Peyer's patch (tissue), 4 donors: ENCODE results near the gene PDZD7. TPM values are rescaled to one million over a fixed set of nuclear protein-coding genes. Genes with fewer than 3 reads are reported as not detected.
A peak's percentile ranks its signal among the peaks of the same experiment; 100 is the strongest.

Source experiments
- DNase-seq, 3 donors: peaks; one replicate each; pipeline ENCODE4 v3.0.0-alpha.2; 2017 to 2019
- H3K27ac ChIP-seq, 4 donors: fragments of 200-600 bp; sonication (generic); one replicate each; pipeline ENCODE4 v1.5.1; 2016 to 2019
- H3K27me3 ChIP-seq, 2 donors: fragments of 200-600 bp; sonication (generic); one replicate each; pipeline ENCODE4 v1.5.1; 2019
- H3K36me3 ChIP-seq, 3 donors: fragments of 200-600 bp; sonication (generic); one replicate each; pipeline ENCODE4 v1.5.1; 2016 to 2019
- H3K4me1 ChIP-seq, 4 donors: fragments of 200-600 bp; sonication (generic); one replicate each; pipeline ENCODE4 v1.5.1; 2016 to 2019
- H3K4me3 ChIP-seq, 4 donors: fragments of 200-600 bp; sonication (generic); 1 replicate in 3 of 4; 2 replicates in 1 of 4; pipeline ENCODE4 v1.5.1; 2016 to 2019; ENCODE audit warnings: mild to moderate bottlenecking in 1 of 4
- H3K9me3 ChIP-seq, 4 donors: fragments of 200-600 bp; sonication (generic); one replicate each; pipeline ENCODE4 v1.5.1; 2016 to 2019; ENCODE audit warnings: mild to moderate bottlenecking in 1 of 4
- POLR2A ChIP-seq, 2 donors: fragments of 450-650 bp; IDR thresholded peaks; one replicate each; pipeline ENCODE4 v1.5.1; 2017; ENCODE audit warnings: antibody characterized with exemption in 2 of 2, mild to moderate bottlenecking in 2 of 2, moderate library complexity in 2 of 2
- total RNA-seq, 4 donors: library from RNA; depleted of rRNA; stranded (reverse); fragments of >200 nt; gene quantifications; one replicate each; pipeline ENCODE4 v1.1.0, GENCODE V29; 2016
- TF ChIP-seq, protein P1 (sequence below), 6 experiments: fragments of 450-650 bp in 4 of 6; fragments of 200-600 bp in 2 of 6; sonication (generic) in 1 of 6; IDR thresholded peaks; one replicate each; pipeline ENCODE4 v1.5.1; 2017 to 2019; ENCODE audit warnings: antibody characterized with exemption in 6 of 6, mild to moderate bottlenecking in 3 of 6, moderate library complexity in 1 of 6

PDZD7 gene
- total RNA-seq, 4 donors from 2014 or later = 0.83 to 58.7 (median 51.3) TPM

DNA sequence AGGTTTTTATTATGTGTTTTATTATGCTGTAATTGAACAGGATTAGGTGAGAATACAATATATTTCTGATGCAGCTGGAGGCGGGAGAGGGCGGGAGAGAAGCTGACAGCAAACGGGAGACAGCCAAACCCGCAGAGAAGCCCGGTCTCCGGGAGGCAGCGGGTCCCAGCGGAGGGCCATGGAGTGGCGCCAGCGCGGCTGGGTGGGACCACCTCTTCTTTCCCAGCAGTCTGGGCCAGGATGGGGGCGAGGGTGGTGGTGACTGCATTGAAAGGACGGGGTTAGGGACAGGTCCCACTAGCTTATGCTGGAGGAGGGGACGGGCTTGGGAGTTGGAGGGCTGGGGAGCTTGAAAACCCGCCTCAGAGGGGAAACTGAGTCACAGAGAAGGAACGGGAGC is 16.3 kb upstream of the PDZD7 start:
- Histone ChIP-seq H3K4me3 (no peak overlapping the region), H3K27me3 (peaks cover 0 to 9% of the 10 kb centered on the region in 2 donors), H3K9me3 (no peaks in the 10 kb centered on the region), H3K27ac (no peak overlapping the region), H3K36me3 (no peaks in the 10 kb centered on the region), H3K4me1 (peaks cover 0 to 21% (median 5%) of the 10 kb centered on the region in 4 donors)
- no peak for DNase-seq
- no peak for TF ChIP-seq POLR2A (IDR thresholded peaks at IDR 0.05)
- TF ChIP-seq, protein P1, sequence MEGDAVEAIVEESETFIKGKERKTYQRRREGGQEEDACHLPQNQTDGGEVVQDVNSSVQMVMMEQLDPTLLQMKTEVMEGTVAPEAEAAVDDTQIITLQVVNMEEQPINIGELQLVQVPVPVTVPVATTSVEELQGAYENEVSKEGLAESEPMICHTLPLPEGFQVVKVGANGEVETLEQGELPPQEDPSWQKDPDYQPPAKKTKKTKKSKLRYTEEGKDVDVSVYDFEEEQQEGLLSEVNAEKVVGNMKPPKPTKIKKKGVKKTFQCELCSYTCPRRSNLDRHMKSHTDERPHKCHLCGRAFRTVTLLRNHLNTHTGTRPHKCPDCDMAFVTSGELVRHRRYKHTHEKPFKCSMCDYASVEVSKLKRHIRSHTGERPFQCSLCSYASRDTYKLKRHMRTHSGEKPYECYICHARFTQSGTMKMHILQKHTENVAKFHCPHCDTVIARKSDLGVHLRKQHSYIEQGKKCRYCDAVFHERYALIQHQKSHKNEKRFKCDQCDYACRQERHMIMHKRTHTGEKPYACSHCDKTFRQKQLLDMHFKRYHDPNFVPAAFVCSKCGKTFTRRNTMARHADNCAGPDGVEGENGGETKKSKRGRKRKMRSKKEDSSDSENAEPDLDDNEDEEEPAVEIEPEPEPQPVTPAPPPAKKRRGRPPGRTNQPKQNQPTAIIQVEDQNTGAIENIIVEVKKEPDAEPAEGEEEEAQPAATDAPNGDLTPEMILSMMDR (IDR thresholded peaks at IDR 0.05) = no peak

DNA sequence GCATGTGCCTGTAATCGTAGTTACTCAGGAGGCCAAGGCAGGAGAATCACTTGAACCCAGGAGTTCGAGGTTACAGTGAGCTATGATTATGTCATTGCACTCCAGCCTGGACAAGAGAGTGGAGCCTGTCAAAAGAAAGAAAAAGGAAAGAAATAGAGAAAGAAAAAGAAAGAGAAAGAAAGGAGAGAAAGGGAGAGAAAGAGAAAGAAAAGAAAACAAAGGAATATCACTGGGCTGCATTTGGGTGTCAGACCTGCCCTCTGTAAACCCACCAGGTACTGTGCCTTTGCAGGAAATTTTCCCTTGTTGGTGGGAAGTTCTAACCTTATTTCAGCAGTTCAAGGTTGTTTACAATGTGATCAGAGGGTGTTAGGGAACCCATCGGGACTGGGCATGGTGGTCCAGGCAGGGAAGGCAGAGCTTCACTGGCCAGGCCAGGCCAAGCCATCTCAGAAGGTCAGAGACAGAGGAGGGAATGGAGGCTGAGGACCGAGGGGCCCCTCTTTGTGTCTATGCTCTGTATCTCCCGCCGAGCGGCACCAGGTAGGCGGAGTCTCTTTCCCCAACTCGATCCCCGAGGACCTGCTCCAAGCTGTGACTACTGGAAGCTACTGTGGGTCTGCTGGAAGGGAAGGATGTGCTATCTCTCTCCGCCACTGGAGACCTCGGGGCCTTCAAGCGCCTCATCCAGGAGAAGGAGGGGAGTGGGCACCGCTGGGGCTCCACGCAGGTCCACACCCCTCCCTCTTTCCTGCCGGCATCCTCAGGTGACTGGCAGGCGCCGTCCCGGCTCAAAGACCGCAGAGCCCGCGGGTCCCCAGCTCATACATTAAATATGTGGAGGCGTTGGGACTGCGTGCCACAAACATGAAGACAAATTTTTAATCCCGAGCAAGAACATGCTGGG is 15.7 kb upstream of the PDZD7 start:
- peaks cover 0 to 9% of the 10 kb centered on the region in 2 donors for H3K27me3 ChIP-seq
- H3K4me3 ChIP-seq = no peak overlapping the region
- peak in 1 of 3 donors; percentile 38 for DNase-seq
- H3K4me1 ChIP-seq = peaks cover 0 to 26% (median 5%) of the 10 kb centered on the region in 4 donors
- no peak overlapping the region for H3K27ac ChIP-seq
- H3K36me3 ChIP-seq = no peaks in the 10 kb centered on the region
- no peaks in the 10 kb centered on the region for H3K9me3 ChIP-seq
- TF ChIP-seq, protein P1 (IDR thresholded peaks at IDR 0.05) = no peak
- no peak for TF ChIP-seq POLR2A (IDR thresholded peaks at IDR 0.05)

DNA sequence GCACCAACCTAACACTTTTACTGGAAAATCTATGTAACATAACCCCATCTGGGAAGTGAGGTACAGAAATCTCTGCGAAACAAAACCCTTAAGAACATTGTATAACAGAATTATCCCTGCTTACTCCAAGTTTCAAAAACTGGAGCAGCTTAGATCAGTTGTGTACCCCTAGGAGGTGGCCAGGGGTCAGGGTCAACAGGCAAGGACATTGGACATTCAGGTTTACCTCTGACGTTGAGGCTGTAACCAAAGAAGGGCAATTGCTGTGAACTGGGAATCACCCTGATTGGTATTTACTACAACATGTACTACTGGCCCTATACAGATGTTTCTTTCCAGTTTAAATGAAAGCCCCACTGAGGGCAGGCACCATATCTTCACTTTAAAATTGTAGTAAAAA is 13.2 kb upstream of the PDZD7 start:
- H3K27ac ChIP-seq = no peak overlapping the region
- DNase-seq = no peak
- H3K4me1 ChIP-seq = peaks cover 0 to 24% (median 3%) of the 10 kb centered on the region in 4 donors
- no peaks in the 10 kb centered on the region for H3K27me3 ChIP-seq
- peaks cover 0 to 12% (median 0%) of the 10 kb centered on the region in 3 donors for H3K36me3 ChIP-seq
- TF ChIP-seq, protein P1 (IDR thresholded peaks at IDR 0.05) = no peak
- no peak for TF ChIP-seq POLR2A (IDR thresholded peaks at IDR 0.05)
- no peaks in the 10 kb centered on the region for H3K9me3 ChIP-seq
- no peak overlapping the region for H3K4me3 ChIP-seq

DNA sequence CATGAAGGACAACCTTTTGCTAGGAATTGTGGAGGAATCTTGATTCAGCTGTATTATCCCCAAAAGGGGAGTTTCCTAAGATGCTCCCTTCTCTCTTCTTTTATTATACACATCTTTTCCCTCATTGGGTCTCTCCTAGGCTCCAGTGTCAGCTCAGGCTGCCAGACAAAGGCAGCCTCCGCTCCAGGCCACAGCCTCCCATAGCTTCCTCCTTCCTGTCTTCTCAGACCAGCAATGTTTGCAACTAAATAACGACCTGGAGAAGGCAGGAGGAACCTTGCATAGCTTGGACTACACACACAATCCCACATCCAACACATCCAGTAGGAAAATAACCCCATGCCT is 12.4 kb upstream of the PDZD7 start:
- Histone ChIP-seq H3K4me1 (peaks cover 0 to 21% (median 3%) of the 10 kb centered on the region in 4 donors), H3K36me3 (peaks cover 0 to 19% (median 0%) of the 10 kb centered on the region in 3 donors), H3K4me3 (peak overlapping the region; percentile 35 to 56 (median 46)), H3K27ac (peak overlapping the region; percentile 68 to 90 (median 84)), H3K9me3 (no peaks in the 10 kb centered on the region), H3K27me3 (no peaks in the 10 kb centered on the region)
- TF ChIP-seq, protein P1 (IDR thresholded peaks at IDR 0.05) = no peak
- TF ChIP-seq POLR2A (IDR thresholded peaks at IDR 0.05) = no peak
- peak in 1 of 3 donors; percentile 61 for DNase-seq

DNA sequence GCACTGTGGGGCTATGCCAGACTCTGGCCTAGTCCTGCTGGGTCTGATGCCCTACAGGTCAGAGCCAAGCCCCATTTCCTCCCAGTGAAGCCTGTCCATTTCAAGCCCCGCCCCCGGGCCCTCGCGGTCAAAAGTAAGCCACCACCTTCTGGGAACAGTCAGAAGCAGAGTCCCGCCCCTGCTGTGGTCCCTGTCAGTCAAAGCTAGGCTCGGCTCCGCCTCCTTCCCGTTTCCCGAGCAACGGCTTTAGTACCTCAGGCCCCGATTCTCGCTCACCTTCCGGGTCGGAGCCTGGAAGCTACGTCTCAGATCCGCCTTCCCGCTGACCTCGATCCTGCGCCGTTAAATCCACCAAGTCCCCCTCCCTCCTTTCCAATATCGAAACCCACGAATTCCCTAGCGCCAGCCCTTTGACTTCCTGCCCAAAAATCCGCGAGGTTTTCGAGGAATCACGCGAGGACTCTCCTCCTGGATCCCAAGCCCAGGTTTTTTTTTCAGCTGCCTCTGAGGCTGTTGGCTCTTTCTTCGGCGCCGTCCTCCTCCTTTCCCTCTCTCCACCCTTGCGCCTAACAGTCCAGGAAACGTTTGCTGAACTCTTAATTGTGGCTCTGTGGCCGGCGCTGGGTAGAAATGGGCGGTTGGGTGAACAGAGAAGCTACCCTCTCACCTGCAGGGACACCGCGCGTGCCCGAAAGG is 11.9 kb upstream of the PDZD7 start:
- DNase-seq = peak; percentile 96 to 99 (median 99)
- no peaks in the 10 kb centered on the region for H3K27me3 ChIP-seq
- peaks cover 0 to 25% (median 0%) of the 10 kb centered on the region in 3 donors for H3K36me3 ChIP-seq
- H3K4me1 ChIP-seq = peaks cover 0 to 17% (median 3%) of the 10 kb centered on the region in 4 donors
- H3K27ac ChIP-seq = peak overlapping the region; percentile 68 to 90 (median 84)
- TF ChIP-seq, protein P1 (IDR thresholded peaks at IDR 0.05) = peak in 2 of 6 experiments; percentile 0 to 15
- TF ChIP-seq POLR2A (IDR thresholded peaks at IDR 0.05) = peak; percentile 54 to 80
- peak overlapping the region; percentile 35 to 56 (median 46) for H3K4me3 ChIP-seq
- no peaks in the 10 kb centered on the region for H3K9me3 ChIP-seq
